GM19467 (cell line): Measurements from ENCODE around the gene TRAPPC10.

ENCODE experiments used
- ATAC-seq: cut with Tn5 transposase; IDR thresholded peaks from one replicate; pipeline ENCODE4 v1.9.1; 2021; ENCODE audit warnings: mild to moderate bottlenecking, moderate library complexity; ENCODE audit not compliant: unreplicated experiment

Gene TRAPPC10

GRCh38 chr21:44063151-44063912 is 51.2 kb downstream of the TRAPPC10 start:
- ATAC-seq, result no peak

- ATAC-seq, result no peak
Observed at GRCh38 chr21:44064852-44065403, 52.8 kb downstream of the TRAPPC10 start.

- no peak for ATAC-seq
Observed at GRCh38 chr21:44065428-44065827, 53.3 kb downstream of the TRAPPC10 start.

GRCh38 chr21:44066116-44066515 is 54.0 kb downstream of the TRAPPC10 start:
- ATAC-seq, result no peak

- ATAC-seq, result no peak
Observed at GRCh38 chr21:44067011-44067839, 55.1 kb downstream of the TRAPPC10 start.

GRCh38 chr21:44070391-44070790 is 58.3 kb downstream of the TRAPPC10 start:
- ATAC-seq, result no peak

GRCh38 chr21:44071359-44072104 is 59.4 kb downstream of the TRAPPC10 start:
- ATAC-seq, result no peak

- ATAC-seq, result no peak
Observed at GRCh38 chr21:44072111-44072510, 60.0 kb downstream of the TRAPPC10 start.

- no peak for ATAC-seq
Observed at GRCh38 chr21:44074315-44074958, 62.3 kb downstream of the TRAPPC10 start.

GRCh38 chr21:44076316-44076715 is 64.2 kb downstream of the TRAPPC10 start:
- ATAC-seq, result no peak

GRCh38 chr21:44078411-44078981 is 66.4 kb downstream of the TRAPPC10 start:
- ATAC-seq, result no peak

GRCh38 chr21:44079446-44079845 is 67.3 kb downstream of the TRAPPC10 start:
- no peak for ATAC-seq

- no peak for ATAC-seq
Observed at GRCh38 chr21:44079846-44080245, 67.7 kb downstream of the TRAPPC10 start.

- no peak for ATAC-seq
Observed at GRCh38 chr21:44082648-44083440, 70.7 kb downstream of the TRAPPC10 start.

- ATAC-seq, result no peak
Observed at GRCh38 chr21:44083631-44084291, 71.7 kb downstream of the TRAPPC10 start.

GRCh38 chr21:44084496-44085241 is 72.6 kb downstream of the TRAPPC10 start:
- no peak for ATAC-seq

- ATAC-seq, result no peak
Observed at GRCh38 chr21:44085491-44086321, 73.6 kb downstream of the TRAPPC10 start.
